H1 (cell line): ENCODE measurements around the gene CALM3. TPM values are rescaled to one million over a fixed set of nuclear protein-coding genes. Genes with fewer than 3 reads are reported as not detected.

Experiments
- CTCF ChIA-PET: fragments of 300-600 bp; sonication (Branson Sonifier 250); formaldehyde crosslinking; loops from one replicate; lab custom pipeline; 2021; ENCODE audit not compliant: partially characterized antibody; lab: Charles Lee
- POLR2A ChIA-PET: fragments of 300-600 bp; sonication (Branson Sonifier 250); formaldehyde crosslinking; loops from one replicate; lab custom pipeline; 2021; ENCODE audit warnings: inconsistent platforms; ENCODE audit not compliant: partially characterized antibody; lab: Charles Lee
- DNase-seq, 2 experiments: peaks; one replicate each; pipeline versions ENCODE4 v3.0.0 to v3.0.0-alpha.2; 2010 to 2022; ENCODE audit warnings: low spot score in 2 of 2, low read depth in 1 of 2, mixed read lengths in 1 of 2
- FAIRE-seq: peaks from 2 replicates; lab custom pipeline; 2011; peaks lifted over from hg19 to GRCh38; lab: Jason Lieb, UNC
- H2AFZ ChIP-seq: 2 replicates; pipeline ENCODE4 v1.8.1; 2012; ENCODE audit warnings: low read length, inconsistent platforms
- H2AK5ac ChIP-seq: 2 replicates; pipeline ENCODE4 v1.6.1; 2013; ENCODE audit warnings: low read depth, low read length
- H2BK120ac ChIP-seq: replicated peaks from 2 replicates; pipeline ENCODE3; 2013; ENCODE audit warnings: low read depth, low read length, inconsistent platforms
- H2BK12ac ChIP-seq: 2 replicates; pipeline ENCODE4 v1.6.1; 2013; ENCODE audit warnings: low read depth, low read length
- H2BK15ac ChIP-seq: 2 replicates; pipeline ENCODE4 v1.6.1; 2013; ENCODE audit warnings: low read length
- H2BK20ac ChIP-seq: 2 replicates; pipeline ENCODE4 v1.6.1; 2013; ENCODE audit warnings: low read length
- H2BK5ac ChIP-seq: 2 replicates; pipeline ENCODE4 v1.6.1; 2013; ENCODE audit warnings: low read depth, low read length
- H3K14ac ChIP-seq: 2 replicates; pipeline ENCODE4 v1.6.1; 2013; ENCODE audit warnings: inconsistent platforms; ENCODE audit not compliant: insufficient read length
- H3K18ac ChIP-seq: 2 replicates; pipeline ENCODE4 v1.6.1; 2013; ENCODE audit warnings: low read length; ENCODE audit errors: extremely low read depth
- H3K23ac ChIP-seq: 2 replicates; pipeline ENCODE4 v1.6.1; 2013; ENCODE audit warnings: inconsistent platforms; ENCODE audit not compliant: insufficient read length
- H3K23me2 ChIP-seq: 2 replicates; pipeline ENCODE4 v1.6.1; 2013; ENCODE audit warnings: low read depth, low read length
- H3K27ac ChIP-seq: 2 replicates; pipeline ENCODE4 v1.6.1; 2011; ENCODE audit warnings: low read depth, low read length, inconsistent platforms
- H3K27me3 ChIP-seq, 4 experiments: replicated peaks in 1 of 4; 1 replicate in 1 of 4; 2 replicates in 3 of 4; pipeline versions ENCODE4 v1.6.1 to v1.8.1; 2011 to 2013; ENCODE audit warnings: low read length in 3 of 4, mild to moderate bottlenecking in 3 of 4, inconsistent platforms in 2 of 4, mixed read lengths in 2 of 4, moderate library complexity in 1 of 4; ENCODE audit not compliant: control insufficient read depth in 3 of 4, insufficient read depth in 3 of 4; ENCODE audit errors: extremely low read depth in 1 of 4
- H3K36me3 ChIP-seq, 4 experiments: 2 replicates each; pipeline versions ENCODE4 v1.6.1 to v1.8.1; 2011 to 2013; ENCODE audit warnings: mild to moderate bottlenecking in 4 of 4, low read length in 3 of 4, moderate library complexity in 2 of 4, control low read depth in 1 of 4, inconsistent platforms in 1 of 4; ENCODE audit not compliant: insufficient read depth in 4 of 4, control insufficient read depth in 2 of 4
- H3K4ac ChIP-seq: replicated peaks from 2 replicates; pipeline ENCODE3; 2013; ENCODE audit warnings: low read length, low read depth, mixed read lengths, inconsistent platforms; ENCODE audit not compliant: insufficient read length
- H3K4me1 ChIP-seq, 4 experiments: replicated peaks in 1 of 4; 1 replicate in 1 of 4; 2 replicates in 3 of 4; pipeline versions ENCODE4 v1.6.1 to v1.8.1; 2011 to 2013; ENCODE audit warnings: low read length in 3 of 4, inconsistent platforms in 2 of 4, mixed read lengths in 1 of 4; ENCODE audit not compliant: insufficient read depth in 4 of 4, control insufficient read depth in 3 of 4
- H3K4me2 ChIP-seq, 2 experiments: 2 replicates each; pipeline versions ENCODE4 v1.6.1 to v1.8.1; 2011 to 2013; ENCODE audit warnings: low read depth in 2 of 2, low read length in 2 of 2, control low read depth in 1 of 2, inconsistent platforms in 1 of 2, mild to moderate bottlenecking in 1 of 2; ENCODE audit not compliant: insufficient read depth in 1 of 2
- H3K4me3 ChIP-seq, 4 experiments: fragments of 200-600, 300-600 bp in 1 of 4; sonication (generic), shearing (Covaris generic), sonication (Bioruptor Twin) in 1 of 4; 2 replicates each; pipeline versions ENCODE4 v1.5.1 to v1.8.1; 2011 to 2016; ENCODE audit warnings: low read length in 4 of 4, low read depth in 3 of 4, control low read depth in 2 of 4, inconsistent platforms in 2 of 4, mild to moderate bottlenecking in 2 of 4, mixed read lengths in 1 of 4, moderate library complexity in 1 of 4; ENCODE audit not compliant: insufficient read depth in 2 of 4; ENCODE audit errors: extremely low read depth in 1 of 4
- H3K56ac ChIP-seq: replicated peaks from 2 replicates; pipeline ENCODE3; 2013; ENCODE audit warnings: low read depth, mild to moderate bottlenecking, mixed read lengths, low read length, inconsistent platforms; ENCODE audit not compliant: insufficient read length
- H3K79me1 ChIP-seq: 2 replicates; pipeline ENCODE4 v1.6.1; 2013; ENCODE audit warnings: low read depth, low read length, control low read depth
- H3K79me2 ChIP-seq, 2 experiments: 2 replicates each; pipeline versions ENCODE4 v1.6.1 to v1.8.1; 2012 to 2013; ENCODE audit warnings: low read length in 2 of 2, mild to moderate bottlenecking in 2 of 2, inconsistent platforms in 1 of 2; ENCODE audit not compliant: insufficient read depth in 2 of 2, control insufficient read depth in 1 of 2
- H3K9ac ChIP-seq, 4 experiments: replicated peaks in 1 of 4; 1 replicate in 1 of 4; 2 replicates in 3 of 4; pipeline versions ENCODE4 v1.6.1 to v1.8.1; 2011 to 2013; ENCODE audit warnings: low read depth in 3 of 4, low read length in 3 of 4, control low read depth in 2 of 4, mild to moderate bottlenecking in 2 of 4, moderate library complexity in 2 of 4, inconsistent platforms in 1 of 4; ENCODE audit errors: extremely low read depth in 1 of 4
- H3K9me3 ChIP-seq, 2 experiments: 2 replicates each; pipeline versions ENCODE4 v1.6.1 to v1.8.1; 2012 to 2013; ENCODE audit warnings: mild to moderate bottlenecking in 2 of 2, moderate library complexity in 2 of 2, control low read depth in 1 of 2, inconsistent platforms in 1 of 2, low read depth in 1 of 2, low read length in 1 of 2, mixed read lengths in 1 of 2; ENCODE audit not compliant: insufficient read depth in 2 of 2
- H4K20me1 ChIP-seq, 2 experiments: replicated peaks in 1 of 2; 2 replicates each; pipeline versions ENCODE3 to v1.8.1; 2011 to 2013; ENCODE audit warnings: inconsistent platforms in 2 of 2, low read length in 2 of 2, mild to moderate bottlenecking in 1 of 2; ENCODE audit not compliant: insufficient read depth in 2 of 2, control insufficient read depth in 1 of 2
- H4K5ac ChIP-seq: 2 replicates; pipeline ENCODE4 v1.6.1; 2013; ENCODE audit warnings: low read length, low read depth, mixed read lengths, inconsistent platforms; ENCODE audit not compliant: insufficient read length
- H4K8ac ChIP-seq: 2 replicates; pipeline ENCODE4 v1.8.0; 2013; ENCODE audit warnings: mild to moderate bottlenecking, moderate library complexity, low read length, inconsistent platforms; ENCODE audit not compliant: insufficient read depth; ENCODE audit errors: extremely low read depth
- H4K91ac ChIP-seq: replicated peaks from 2 replicates; pipeline ENCODE3; 2013; ENCODE audit warnings: low read length, mixed read lengths, inconsistent platforms; ENCODE audit not compliant: insufficient read length
- BRCA1 ChIP-seq: IDR thresholded peaks from 2 replicates; pipeline ENCODE4 v1.6.1; 2012; ENCODE audit warnings: low read depth, low read length, improper control_type of control experiment
- CBX8 ChIP-seq: fragments of 300-800, 300-1000 bp; sonication (generic); IDR thresholded peaks from 2 replicates; pipeline ENCODE4 v1.7.1; 2016; ENCODE audit warnings: low read depth, low read length, borderline replicate concordance
- CREB1 ChIP-seq: IDR thresholded peaks from 2 replicates; pipeline ENCODE4 v1.6.1; 2012; ENCODE audit warnings: inconsistent platforms
- EZH2 ChIP-seq: fragments of 200-600 bp; sonication (generic); IDR thresholded peaks from 2 replicates; pipeline ENCODE4 v1.7.1; 2012; ENCODE audit warnings: low read depth, mild to moderate bottlenecking, moderate library complexity, low read length, inconsistent platforms; ENCODE audit not compliant: severe bottlenecking
- NRF1 ChIP-seq: IDR thresholded peaks from 2 replicates; pipeline ENCODE4 v1.6.1; 2011; ENCODE audit warnings: mild to moderate bottlenecking, low read depth, low read length, improper control_type of control experiment
- POLR2A ChIP-seq, 2 experiments: IDR thresholded peaks; 1 replicate in 1 of 2; 2 replicates in 1 of 2; pipeline ENCODE4 v1.6.1; 2011; ENCODE audit warnings: low read depth in 2 of 2, low read length in 2 of 2, mild to moderate bottlenecking in 2 of 2; ENCODE audit errors: control extremely low read depth in 1 of 2
- RXRA ChIP-seq: IDR thresholded peaks from 2 replicates; pipeline ENCODE4 v1.6.1; 2011; ENCODE audit warnings: low read depth, mild to moderate bottlenecking, low read length, moderate library complexity; ENCODE audit not compliant: insufficient read depth
- WGBS, 2 experiments: shearing (Covaris generic) in 1 of 2; methylation state at CpG; one replicate each; pipeline versions ENCODE4 v1.1.6 to v1.1.7; 2013 to 2015; ENCODE audit warnings: low lambda C conversion rate in 2 of 2, mixed read lengths in 2 of 2, inconsistent platforms in 1 of 2, low coverage in 1 of 2, missing lambda C conversion rate in 1 of 2; ENCODE audit not compliant: insufficient replicate concordance in 2 of 2, insufficient coverage in 1 of 2, insufficient read length in 1 of 2; ENCODE audit errors: extremely low coverage in 1 of 2, missing lambda C conversion rate in 1 of 2; 5-methylcytosine and 5-hydroxymethylcytosine counted together
- polyA plus RNA-seq, 7 experiments: library from polyadenylated mRNA; depleted of rRNA in 3 of 7; stranded (reverse) in 5 of 7; unstranded in 2 of 7; fragments of >200 nt in 5 of 7; fragments of 200-250 nt in 2 of 7; gene quantifications; 1 replicate in 5 of 7; 2 replicates in 1 of 7; 4 replicates in 1 of 7; pipeline versions ENCODE4 v1.2.1 to v1.2.3, GENCODE V29; 2011 to 2013; ENCODE audit warnings: missing spikeins in 2 of 7, mixed read lengths in 2 of 7
- total RNA-seq: library from RNA; stranded (reverse); fragmentation: NEBNext Ultra II Directional; extraction: Animal tissue kit (Norgen Biotek cat#: 25700); gene quantifications from 2 replicates; pipeline ENCODE4 v1.2.1, GENCODE V29; 2021

The CALM3 gene
- total and polyA plus RNA-seq, 2 of the 8 experiments (the other 6 are each of a cell fraction or from before 2014, with no cell fraction given): 315 to 326 TPM

- Histone ChIP-seq H3K23me2 (no peaks in the 10 kb centered on the region), H4K8ac (no peak overlapping the region), H3K79me2 (peaks cover 0 to 3% of the 10 kb centered on the region in 2 experiments; a peak in 1 of 4 replicates), H3K9me3 (no peaks in the 10 kb centered on the region), H3K18ac (no peak overlapping the region), H2AK5ac (no peak overlapping the region), H3K4me2 (no peak overlapping the region), H3K23ac (no peak overlapping the region), H4K5ac (no peak overlapping the region), H3K27ac (no peak overlapping the region), H3K4me3 (no peak overlapping the region), H3K4ac (no peak overlapping the region), H4K91ac (no peak overlapping the region), H2BK12ac (no peak overlapping the region), H2BK5ac (no peak overlapping the region), H3K9ac (no peak overlapping the region), H2AFZ (no peak overlapping the region), H3K4me1 (peaks cover 0 to 3% (median 0%) of the 10 kb centered on the region in 4 experiments; a peak in 1 of 7 replicates), H4K20me1 (peaks cover 2 to 19% of the 10 kb centered on the region in 2 experiments), H3K56ac (no peak overlapping the region), H3K27me3 (no peaks in the 10 kb centered on the region), H3K36me3 (peaks cover 16 to 44% (median 40%) of the 10 kb centered on the region in 4 experiments; a peak in 7 of 8 replicates), H2BK20ac (no peak overlapping the region), H2BK120ac (no peak overlapping the region), H3K14ac (no peak overlapping the region), H3K79me1 (no peaks in the 10 kb centered on the region; the same call in none of the 2 replicates), H2BK15ac (no peak overlapping the region)
- ChIA-PET POLR2A (interaction anchor here (0.8 to 3.5 kb wide), 2 partner anchors 8 to 21 kb away, joined by 3 to 28 read pairs; partner anchors contain the start of gene CALM3), CTCF (interaction anchor here (0.5 to 15.6 kb wide), 6 partner anchors 18 to 1019 kb away, joined by 3 to 341 read pairs (median 7); partner anchors contain the start of genes DACT3 and PTGIR)
- FAIRE-seq: no peak
- no peak for DNase-seq
- WGBS, 2 experiments: 90% methylated on average over 23 of the region's 30 CpGs; no CpG with 5 or more reads in 1 of the 2 experiments
- TF ChIP-seq NRF1 (no peak), BRCA1 (no peak), POLR2A (IDR thresholded peaks at IDR 0.05; ENCODE audit: control extremely low read depth in 1 of 2, low read depth in 2 of 2, low read length in 2 of 2) (no peak), CREB1 (no peak), RXRA (no peak), CBX8 (no peak), EZH2 (no peak)
Measured at GRCh38 chr19:46609511-46610412, 8.6 kb downstream of the CALM3 start.
